GM12878 (cell line): Measurements from ENCODE around the gene RGS19.
A peak's percentile ranks its signal among the peaks of the same experiment; 100 is the strongest.

Experiments used
- EZH2 ChIP-seq: IDR thresholded peaks from 2 replicates; pipeline ENCODE4 v1.6.1; 2012; ENCODE audit warnings: low read depth, mild to moderate bottlenecking, control low read depth, inconsistent platforms, low read length, borderline replicate concordance; ENCODE audit not compliant: control insufficient read depth
- FOXM1 ChIP-seq: IDR thresholded peaks from 2 replicates; pipeline ENCODE4 v1.6.1; 2012; ENCODE audit warnings: low read depth, mild to moderate bottlenecking, inconsistent platforms, low read length, moderate library complexity
- NBN ChIP-seq: fragments of 450-650 bp; IDR thresholded peaks from 2 replicates; pipeline ENCODE4 v1.6.1; 2016
- NFYB ChIP-seq: IDR thresholded peaks from 2 replicates; pipeline ENCODE4 v1.6.1; 2011; ENCODE audit warnings: low read depth, mild to moderate bottlenecking, low read length, improper control_type of control experiment, moderate library complexity; ENCODE audit not compliant: insufficient read depth
- TAF1 ChIP-seq: IDR thresholded peaks from 2 replicates; pipeline ENCODE4 v1.6.1; 2011; ENCODE audit warnings: mild to moderate bottlenecking, low read depth, low read length, borderline replicate concordance
- TF ChIP-seq, protein P1 (sequence below), 3 experiments: IDR thresholded peaks in 2 of 3; conservative IDR thresholded peaks in 1 of 3; 2 replicates each; pipeline ENCODE4 v1.5.1; 2011; ENCODE audit warnings: low read depth in 3 of 3, low read length in 3 of 3, mild to moderate bottlenecking in 3 of 3, control low read depth in 2 of 3, moderate library complexity in 2 of 3, inconsistent platforms in 1 of 3, mixed read lengths in 1 of 3; ENCODE audit not compliant: control insufficient read depth in 2 of 3, insufficient read depth in 1 of 3; ENCODE audit errors: extremely low read depth in 1 of 3
- TF ChIP-seq, protein P2 (sequence below): fragments of 450-650 bp; IDR thresholded peaks from 2 replicates; pipeline ENCODE4 v1.6.1; 2018; ENCODE audit warnings: mild to moderate bottlenecking, low read depth, moderate library complexity; ENCODE audit not compliant: partially characterized antibody

DNA sequence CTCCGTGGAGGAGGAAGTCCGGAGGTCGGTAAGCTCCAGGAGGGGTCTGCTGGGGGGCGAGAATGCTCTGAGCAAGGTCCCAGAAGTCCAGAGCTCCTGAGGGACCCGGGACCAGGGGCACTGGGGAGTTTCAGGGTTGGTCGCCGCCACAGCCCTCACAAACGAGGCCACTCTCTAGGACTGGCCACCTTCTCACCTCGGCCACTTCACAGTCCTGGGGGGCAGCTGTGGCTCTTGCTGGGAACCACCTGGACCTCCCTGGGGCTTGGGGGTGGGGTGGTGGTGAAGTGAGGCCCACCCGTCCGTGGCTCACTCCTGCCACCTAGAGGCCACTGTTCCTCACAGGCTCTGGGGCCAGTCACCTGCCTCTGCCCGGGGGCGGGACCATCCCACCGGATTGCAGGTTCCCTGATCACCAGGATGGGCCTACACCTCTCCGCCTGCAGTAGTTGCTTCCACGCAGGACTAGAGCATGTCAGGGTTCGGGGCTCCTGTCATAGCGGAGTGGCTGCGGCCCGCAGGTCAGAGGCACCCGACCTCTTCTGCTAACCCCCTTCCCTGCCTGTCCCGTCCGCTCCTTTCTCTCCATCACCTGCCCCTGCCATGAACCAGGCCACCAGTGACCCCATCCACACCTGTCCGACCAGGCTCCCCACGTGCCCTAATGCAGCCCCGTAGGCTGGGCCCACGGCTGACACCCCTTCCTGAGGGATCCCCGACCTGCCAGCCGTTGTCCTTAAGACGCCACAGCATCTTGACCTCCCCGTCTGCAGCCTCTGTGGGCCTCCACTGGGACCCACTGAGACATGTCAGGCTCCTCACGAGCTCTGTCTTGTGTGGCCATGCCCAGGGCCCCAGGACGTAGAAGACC is 21.5 kb downstream of the RGS19 start:
- TF ChIP-seq, protein P1, sequence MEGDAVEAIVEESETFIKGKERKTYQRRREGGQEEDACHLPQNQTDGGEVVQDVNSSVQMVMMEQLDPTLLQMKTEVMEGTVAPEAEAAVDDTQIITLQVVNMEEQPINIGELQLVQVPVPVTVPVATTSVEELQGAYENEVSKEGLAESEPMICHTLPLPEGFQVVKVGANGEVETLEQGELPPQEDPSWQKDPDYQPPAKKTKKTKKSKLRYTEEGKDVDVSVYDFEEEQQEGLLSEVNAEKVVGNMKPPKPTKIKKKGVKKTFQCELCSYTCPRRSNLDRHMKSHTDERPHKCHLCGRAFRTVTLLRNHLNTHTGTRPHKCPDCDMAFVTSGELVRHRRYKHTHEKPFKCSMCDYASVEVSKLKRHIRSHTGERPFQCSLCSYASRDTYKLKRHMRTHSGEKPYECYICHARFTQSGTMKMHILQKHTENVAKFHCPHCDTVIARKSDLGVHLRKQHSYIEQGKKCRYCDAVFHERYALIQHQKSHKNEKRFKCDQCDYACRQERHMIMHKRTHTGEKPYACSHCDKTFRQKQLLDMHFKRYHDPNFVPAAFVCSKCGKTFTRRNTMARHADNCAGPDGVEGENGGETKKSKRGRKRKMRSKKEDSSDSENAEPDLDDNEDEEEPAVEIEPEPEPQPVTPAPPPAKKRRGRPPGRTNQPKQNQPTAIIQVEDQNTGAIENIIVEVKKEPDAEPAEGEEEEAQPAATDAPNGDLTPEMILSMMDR (IDR thresholded peaks at IDR 0.05 in 2 of 3, conservative IDR thresholded peaks at IDR 0.05 in 1 of 3; ENCODE audit: control insufficient read depth in 2 of 3, extremely low read depth in 1 of 3, insufficient read depth in 1 of 3, low read depth in 3 of 3, low read length in 3 of 3), result peak; percentile 92 to 94 (median 93)
- TF ChIP-seq NBN, result 0 out of 2 replicates have a peak, but pooled peaks have one; percentile 54
- TF ChIP-seq TAF1, result no peak
- TF ChIP-seq EZH2, result no peak
- TF ChIP-seq, protein P2, sequence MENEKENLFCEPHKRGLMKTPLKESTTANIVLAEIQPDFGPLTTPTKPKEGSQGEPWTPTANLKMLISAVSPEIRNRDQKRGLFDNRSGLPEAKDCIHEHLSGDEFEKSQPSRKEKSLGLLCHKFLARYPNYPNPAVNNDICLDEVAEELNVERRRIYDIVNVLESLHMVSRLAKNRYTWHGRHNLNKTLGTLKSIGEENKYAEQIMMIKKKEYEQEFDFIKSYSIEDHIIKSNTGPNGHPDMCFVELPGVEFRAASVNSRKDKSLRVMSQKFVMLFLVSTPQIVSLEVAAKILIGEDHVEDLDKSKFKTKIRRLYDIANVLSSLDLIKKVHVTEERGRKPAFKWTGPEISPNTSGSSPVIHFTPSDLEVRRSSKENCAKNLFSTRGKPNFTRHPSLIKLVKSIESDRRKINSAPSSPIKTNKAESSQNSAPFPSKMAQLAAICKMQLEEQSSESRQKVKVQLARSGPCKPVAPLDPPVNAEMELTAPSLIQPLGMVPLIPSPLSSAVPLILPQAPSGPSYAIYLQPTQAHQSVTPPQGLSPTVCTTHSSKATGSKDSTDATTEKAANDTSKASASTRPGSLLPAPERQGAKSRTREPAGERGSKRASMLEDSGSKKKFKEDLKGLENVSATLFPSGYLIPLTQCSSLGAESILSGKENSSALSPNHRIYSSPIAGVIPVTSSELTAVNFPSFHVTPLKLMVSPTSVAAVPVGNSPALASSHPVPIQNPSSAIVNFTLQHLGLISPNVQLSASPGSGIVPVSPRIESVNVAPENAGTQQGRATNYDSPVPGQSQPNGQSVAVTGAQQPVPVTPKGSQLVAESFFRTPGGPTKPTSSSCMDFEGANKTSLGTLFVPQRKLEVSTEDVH, result no peak
- no peak for TF ChIP-seq FOXM1
- no peak for TF ChIP-seq NFYB
